ENCODE data around the gene SCNN1B.

DNA sequence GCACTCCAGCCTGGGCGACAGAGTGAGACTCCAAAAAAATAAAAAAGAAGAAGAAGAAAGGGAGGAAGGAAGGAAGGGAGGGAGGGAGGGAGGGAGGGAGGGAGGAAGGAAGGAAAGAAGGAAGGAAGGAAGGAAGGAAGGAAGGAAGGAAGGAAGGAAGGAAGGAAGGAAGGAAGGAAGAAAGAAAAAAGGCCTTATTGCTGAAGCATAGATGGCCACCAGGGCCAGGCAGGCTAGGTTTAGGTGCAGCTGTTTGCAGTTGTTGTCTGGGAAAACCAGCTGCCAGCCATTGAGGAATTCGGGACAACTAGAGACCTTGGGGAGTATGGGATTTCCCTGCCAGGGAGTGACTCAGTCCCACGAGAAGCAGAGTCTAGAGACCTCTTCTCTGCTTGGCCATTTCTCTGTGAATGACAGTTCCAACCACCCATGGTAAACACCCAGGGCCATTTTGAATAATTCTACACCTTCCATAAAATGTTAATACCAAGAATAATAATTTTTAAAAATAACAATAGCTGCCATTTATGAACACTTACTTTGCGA is 31.0 kb downstream of the SCNN1B start:
- TF ChIP-seq, protein P1, sequence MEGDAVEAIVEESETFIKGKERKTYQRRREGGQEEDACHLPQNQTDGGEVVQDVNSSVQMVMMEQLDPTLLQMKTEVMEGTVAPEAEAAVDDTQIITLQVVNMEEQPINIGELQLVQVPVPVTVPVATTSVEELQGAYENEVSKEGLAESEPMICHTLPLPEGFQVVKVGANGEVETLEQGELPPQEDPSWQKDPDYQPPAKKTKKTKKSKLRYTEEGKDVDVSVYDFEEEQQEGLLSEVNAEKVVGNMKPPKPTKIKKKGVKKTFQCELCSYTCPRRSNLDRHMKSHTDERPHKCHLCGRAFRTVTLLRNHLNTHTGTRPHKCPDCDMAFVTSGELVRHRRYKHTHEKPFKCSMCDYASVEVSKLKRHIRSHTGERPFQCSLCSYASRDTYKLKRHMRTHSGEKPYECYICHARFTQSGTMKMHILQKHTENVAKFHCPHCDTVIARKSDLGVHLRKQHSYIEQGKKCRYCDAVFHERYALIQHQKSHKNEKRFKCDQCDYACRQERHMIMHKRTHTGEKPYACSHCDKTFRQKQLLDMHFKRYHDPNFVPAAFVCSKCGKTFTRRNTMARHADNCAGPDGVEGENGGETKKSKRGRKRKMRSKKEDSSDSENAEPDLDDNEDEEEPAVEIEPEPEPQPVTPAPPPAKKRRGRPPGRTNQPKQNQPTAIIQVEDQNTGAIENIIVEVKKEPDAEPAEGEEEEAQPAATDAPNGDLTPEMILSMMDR (IDR thresholded peaks at IDR 0.05): no peak
- no peak for TF ChIP-seq POLR2A (IDR thresholded peaks at IDR 0.05)
- TF ChIP-seq EP300 (IDR thresholded peaks at IDR 0.05): no peak
